Endothelial cell (in vitro differentiated cells): Measurements from ENCODE around the gene ELN. TPM values are rescaled to one million over a fixed set of nuclear protein-coding genes. Genes with fewer than 3 reads are reported as not detected.

Source experiments
- DNase-seq: peaks from one replicate; pipeline ENCODE4 v3.0.0; 2021; ENCODE audit warnings: low spot score
- H3K27ac Mint-ChIP-seq: one replicate; pipeline ENCODE4 v1.8.0; 2021; ENCODE audit warnings: mixed read lengths, inconsistent platforms; ENCODE audit not compliant: unreplicated experiment
- H3K27me3 Mint-ChIP-seq: one replicate; pipeline ENCODE4 v1.8.0; 2021; ENCODE audit warnings: mild to moderate bottlenecking, moderate library complexity, mixed read lengths, inconsistent platforms; ENCODE audit not compliant: unreplicated experiment
- H3K36me3 Mint-ChIP-seq: one replicate; pipeline ENCODE4 v1.8.0; 2021; ENCODE audit warnings: mild to moderate bottlenecking, low read depth, mixed read lengths, inconsistent platforms; ENCODE audit not compliant: unreplicated experiment
- H3K4me1 Mint-ChIP-seq: one replicate; pipeline ENCODE4 v1.8.0; 2021; ENCODE audit warnings: mild to moderate bottlenecking, mixed read lengths, inconsistent platforms; ENCODE audit not compliant: unreplicated experiment
- H3K4me3 Mint-ChIP-seq: one replicate; pipeline ENCODE4 v1.8.0; 2021; ENCODE audit warnings: mild to moderate bottlenecking, mixed read lengths, inconsistent platforms; ENCODE audit not compliant: unreplicated experiment
- H3K9me3 Mint-ChIP-seq: one replicate; pipeline ENCODE4 v1.8.0; 2021; ENCODE audit warnings: mixed read lengths, inconsistent platforms; ENCODE audit not compliant: unreplicated experiment
- CTCF ChIP-seq: fragments of 200-600 bp; sonication (generic); IDR thresholded peaks from one replicate; pipeline ENCODE4 v1.5.0; 2021; ENCODE audit warnings: antibody characterized with exemption; ENCODE audit not compliant: unreplicated experiment
- total RNA-seq: library from RNA; stranded (reverse); fragmentation: NEBNext Ultra II Directional; extraction: Animal tissue kit (Norgen Biotek cat#: 25700); gene quantifications from one replicate; pipeline ENCODE4 v1.2.1, GENCODE V29; 2021; ENCODE audit not compliant: unreplicated experiment

Gene ELN
- total RNA-seq, 1 donor from 2014 or later: 44.8 TPM

GRCh38 chr7:74051193-74051592, 23.2 kb downstream of the ELN start:
- no peak for DNase-seq
- H3K36me3 Mint-ChIP-seq: peaks cover 16% of the 10 kb centered on the region
- H3K4me3 Mint-ChIP-seq: no peak overlapping the region
- TF ChIP-seq CTCF: no peak
- H3K4me1 Mint-ChIP-seq: no peaks in the 10 kb centered on the region
- H3K27me3 Mint-ChIP-seq: peaks cover 4% of the 10 kb centered on the region
- H3K27ac Mint-ChIP-seq: no peak overlapping the region
- no peaks in the 10 kb centered on the region for H3K9me3 Mint-ChIP-seq

- H3K36me3 Mint-ChIP-seq: peaks cover 16% of the 10 kb centered on the region
- no peaks in the 10 kb centered on the region for H3K9me3 Mint-ChIP-seq
- DNase-seq: peak; percentile 55
- H3K4me1 Mint-ChIP-seq: no peaks in the 10 kb centered on the region
- no peak overlapping the region for H3K4me3 Mint-ChIP-seq
- H3K27me3 Mint-ChIP-seq: peaks cover 4% of the 10 kb centered on the region
- H3K27ac Mint-ChIP-seq: no peak overlapping the region
- peak; percentile 19 for TF ChIP-seq CTCF
Measured at GRCh38 chr7:74051629-74052410, 23.8 kb downstream of the ELN start.

GRCh38 chr7:74052628-74053027, 24.7 kb downstream of the ELN start:
- Mint-ChIP-seq H3K9me3 (no peaks in the 10 kb centered on the region), H3K4me1 (no peaks in the 10 kb centered on the region), H3K4me3 (peak overlapping the region; percentile 49), H3K27me3 (peaks cover 4% of the 10 kb centered on the region), H3K36me3 (peaks cover 16% of the 10 kb centered on the region), H3K27ac (peak overlapping the region; percentile 45)
- DNase-seq: no peak
- TF ChIP-seq CTCF: no peak

GRCh38 chr7:74053589-74054186, 25.7 kb downstream of the ELN start:
- Mint-ChIP-seq H3K9me3 (no peaks in the 10 kb centered on the region), H3K36me3 (peaks cover 18% of the 10 kb centered on the region), H3K27me3 (peaks cover 4% of the 10 kb centered on the region), H3K4me3 (peak overlapping the region; percentile 62), H3K27ac (no peak overlapping the region), H3K4me1 (no peaks in the 10 kb centered on the region)
- no peak for TF ChIP-seq CTCF
- DNase-seq: no peak
